RPMI8226 (cell line): ENCODE measurements around the gene GOLGA3.

Experiments
- DNase-seq: peaks from one replicate; pipeline ENCODE4 v3.0.0-alpha.2; 2015

GOLGA3 gene

GRCh38 chr12:132747896-132748295 is 80.8 kb downstream of the GOLGA3 start:
- DNase-seq, result no peak

- no peak for DNase-seq
These were observed 81.3 kb downstream of the GOLGA3 start for GRCh38 chr12:132747395-132747794.

- no peak for DNase-seq
These were observed 82.1 kb downstream of the GOLGA3 start for GRCh38 chr12:132746613-132747012.

GRCh38 chr12:132743831-132744230 is 84.8 kb downstream of the GOLGA3 start:
- DNase-seq, result no peak

- no peak for DNase-seq
These were observed 87.0 kb downstream of the GOLGA3 start for GRCh38 chr12:132741620-132742019.

GRCh38 chr12:132740652-132741051 is 88.0 kb downstream of the GOLGA3 start:
- DNase-seq, result no peak

- no peak for DNase-seq
These were observed 88.4 kb downstream of the GOLGA3 start for GRCh38 chr12:132740313-132740646.

GRCh38 chr12:132739600-132740312 is 88.9 kb downstream of the GOLGA3 start:
- DNase-seq, result no peak

- DNase-seq, result no peak
These were observed 91.8 kb downstream of the GOLGA3 start for GRCh38 chr12:132736913-132737312.

GRCh38 chr12:132736378-132736777 is 92.3 kb downstream of the GOLGA3 start:
- no peak for DNase-seq

GRCh38 chr12:132735496-132735895 is 93.2 kb downstream of the GOLGA3 start:
- DNase-seq, result no peak

GRCh38 chr12:132734206-132734605 is 94.5 kb downstream of the GOLGA3 start:
- no peak for DNase-seq

- DNase-seq, result no peak
These were observed 97.1 kb downstream of the GOLGA3 start for GRCh38 chr12:132731574-132731973.

GRCh38 chr12:132730353-132730752 is 98.3 kb downstream of the GOLGA3 start:
- DNase-seq, result no peak

GRCh38 chr12:132729541-132730320 is 98.9 kb downstream of the GOLGA3 start:
- no peak for DNase-seq

- no peak for DNase-seq
These were observed 100.2 kb downstream of the GOLGA3 start for GRCh38 chr12:132728502-132728901.

GRCh38 chr12:132727091-132727794 is 101.4 kb downstream of the GOLGA3 start:
- DNase-seq, result no peak

GRCh38 chr12:132726386-132726785 is 102.3 kb downstream of the GOLGA3 start:
- DNase-seq, result no peak

GRCh38 chr12:132724506-132725241 is 104.0 kb downstream of the GOLGA3 start:
- no peak for DNase-seq

- DNase-seq, result no peak
These were observed 104.9 kb downstream of the GOLGA3 start for GRCh38 chr12:132723764-132724140.

- DNase-seq, result no peak
These were observed 105.5 kb downstream of the GOLGA3 start for GRCh38 chr12:132723015-132723763.

- DNase-seq, result no peak
These were observed 107.9 kb downstream of the GOLGA3 start for GRCh38 chr12:132720606-132721345.
